ENCODE results near the gene OR11H7.
"Not testable (repeated sequence)": the region's sequence is repeated elsewhere in the genome, so short reads cannot be mapped to it uniquely, and the experiment has no call there.

OR11H7 gene

DNA sequence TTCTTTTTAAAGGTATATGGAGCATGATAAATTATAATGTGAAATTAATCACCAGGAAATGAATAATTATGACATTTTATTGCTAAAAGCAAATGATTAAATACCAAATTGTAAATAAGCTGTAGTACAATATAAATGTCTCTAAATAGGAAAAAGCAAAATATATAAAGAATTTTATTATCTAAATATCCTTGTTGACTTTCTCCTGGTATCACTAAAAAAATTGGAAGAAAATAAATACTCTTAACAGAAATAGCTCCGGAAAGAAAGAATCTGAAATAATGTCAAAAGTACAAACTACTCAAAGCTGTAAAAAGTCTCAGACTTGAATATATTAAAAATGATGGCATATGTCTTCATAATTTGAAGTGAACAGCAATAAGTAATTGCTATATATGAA is at the start of gene OR11H7:
TSS of gene OR11H7 (plus strand) at position 301 of the 400 bp plus-strand sequence.
- no peak for DNase-seq

- no peak for DNase-seq
These were observed 49.6 kb upstream of the OR11H7 start for GRCh38 chr14:20179218-20179617.

DNA sequence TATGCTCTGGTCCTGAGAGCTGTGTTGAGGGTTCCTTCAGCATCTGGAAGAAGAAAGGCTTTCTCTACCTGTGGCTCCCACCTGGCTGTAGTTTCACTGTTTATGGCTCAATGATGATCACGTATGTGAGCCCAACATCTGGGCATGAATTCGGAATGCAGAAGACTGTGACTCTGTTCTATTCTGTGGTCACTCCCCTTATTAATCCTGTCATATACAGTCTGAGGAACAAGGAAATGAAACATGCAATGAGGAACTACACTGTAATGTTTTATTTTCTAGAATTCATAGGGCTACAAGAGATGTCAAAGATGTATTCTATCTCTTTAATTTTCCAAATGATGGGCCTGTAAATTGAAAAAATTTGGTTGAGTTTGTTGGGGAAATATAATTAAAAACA is 48.9 kb upstream of the OR11H7 start:
- DNase-seq = no peak

DNA sequence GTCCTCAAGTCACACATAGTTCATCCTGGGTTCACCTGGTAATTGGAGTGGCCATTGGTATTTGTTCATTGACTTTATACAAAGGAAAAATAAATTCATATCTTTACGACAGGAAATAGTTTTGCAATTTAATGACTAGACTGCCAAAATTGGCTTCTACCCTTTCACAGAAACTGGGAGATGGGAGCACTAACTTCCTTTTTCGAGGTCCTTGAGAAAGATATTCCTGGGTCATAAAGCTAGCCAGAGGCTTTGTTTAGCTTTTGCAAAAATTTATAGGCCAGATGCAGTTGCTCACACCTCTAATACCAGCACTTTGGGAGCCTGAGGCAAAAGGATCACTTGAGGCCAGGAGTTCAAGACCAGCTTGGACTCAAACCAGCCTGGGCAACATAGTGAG is 48.3 kb upstream of the OR11H7 start:
- DNase-seq = no peak

GRCh38 chr14:20184181-20184580 is 44.6 kb upstream of the OR11H7 start:
- DNase-seq = no peak

- DNase-seq = no peak
These were observed 38.2 kb upstream of the OR11H7 start, which contains the start of gene OR11G2 for GRCh38 chr14:20190596-20190995. TSS of gene OR11G2 (plus strand) at chr14:20190896. CDS start at chr14:20197438, 6,542 bp downstream.

- DNase-seq = no peak
These were observed 37.4 kb upstream of the OR11H7 start for GRCh38 chr14:20191396-20191795.

- no peak for DNase-seq
These were observed 34.7 kb upstream of the OR11H7 start for GRCh38 chr14:20194101-20194500.

GRCh38 chr14:20195170-20195569 is 33.6 kb upstream of the OR11H7 start:
- not testable (repeated sequence) for DNase-seq

GRCh38 chr14:20195911-20196310 is 32.9 kb upstream of the OR11H7 start:
- no peak for DNase-seq

- DNase-seq = no peak
These were observed 31.3 kb upstream of the OR11H7 start for GRCh38 chr14:20197459-20197858.

GRCh38 chr14:20198991-20199390 is 29.8 kb upstream of the OR11H7 start:
- no peak for DNase-seq

GRCh38 chr14:20204721-20205120 is 24.1 kb upstream of the OR11H7 start:
- DNase-seq = no peak

- no peak for DNase-seq
These were observed 19.2 kb upstream of the OR11H7 start for GRCh38 chr14:20209595-20209994.

DNA sequence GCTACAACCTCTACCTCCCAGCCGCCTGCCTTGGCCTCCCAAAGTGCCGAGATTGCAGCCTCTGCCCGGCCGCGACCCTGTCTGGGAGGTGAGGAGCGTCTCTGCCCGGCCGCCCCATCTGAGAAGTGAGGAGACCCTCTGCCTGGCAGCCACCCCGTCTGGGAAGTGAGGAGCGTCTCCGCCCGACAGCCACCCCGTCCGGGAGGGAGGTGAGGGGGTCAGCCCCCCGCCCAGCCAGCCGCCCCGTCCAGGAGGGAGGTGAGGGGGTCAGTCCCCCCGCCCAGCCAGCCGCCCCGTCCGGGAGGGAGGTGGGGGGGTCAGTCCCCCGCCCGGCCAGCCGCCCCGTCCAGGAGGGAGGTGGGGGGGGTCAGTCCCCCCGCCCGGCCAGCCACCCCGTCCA is 16.4 kb upstream of the OR11H7 start:
- DNase-seq = not testable (repeated sequence)

- no peak for DNase-seq
These were observed 13.6 kb upstream of the OR11H7 start for GRCh38 chr14:20215196-20215595.

DNA sequence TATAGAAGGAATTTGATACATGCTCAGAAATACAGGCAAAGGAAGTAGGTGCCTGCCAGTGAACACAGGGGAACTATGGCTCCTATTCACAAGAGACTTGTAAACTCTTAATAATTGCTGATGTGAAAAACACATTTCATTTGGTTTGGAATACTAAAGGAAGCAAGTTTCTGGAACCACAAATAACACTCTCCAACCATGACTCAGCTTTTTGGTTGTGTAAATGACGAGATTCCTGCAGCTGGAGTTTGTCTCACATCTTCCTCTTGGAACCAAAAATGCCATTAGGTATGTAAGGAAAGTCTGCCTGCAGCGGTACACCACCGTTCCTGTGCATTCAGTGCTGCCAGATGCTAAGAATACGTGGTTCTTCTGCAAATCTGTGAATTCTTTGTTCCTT is 9.7 kb upstream of the OR11H7 start:
- no peak for DNase-seq

- DNase-seq = no peak
These were observed 5.4 kb upstream of the OR11H7 start, which contains the start of gene OR11H6 for GRCh38 chr14:20223410-20223809. TSS of gene OR11H6 (plus strand) at chr14:20223710. CDS start at chr14:20223710, 0 bp downstream.

- DNase-seq = not testable (repeated sequence)
These were observed 6.6 kb downstream of the OR11H7 start for GRCh38 chr14:20235415-20235814.

GRCh38 chr14:20247646-20248246 is 19.0 kb downstream of the OR11H7 start:
- no peak for DNase-seq

DNA sequence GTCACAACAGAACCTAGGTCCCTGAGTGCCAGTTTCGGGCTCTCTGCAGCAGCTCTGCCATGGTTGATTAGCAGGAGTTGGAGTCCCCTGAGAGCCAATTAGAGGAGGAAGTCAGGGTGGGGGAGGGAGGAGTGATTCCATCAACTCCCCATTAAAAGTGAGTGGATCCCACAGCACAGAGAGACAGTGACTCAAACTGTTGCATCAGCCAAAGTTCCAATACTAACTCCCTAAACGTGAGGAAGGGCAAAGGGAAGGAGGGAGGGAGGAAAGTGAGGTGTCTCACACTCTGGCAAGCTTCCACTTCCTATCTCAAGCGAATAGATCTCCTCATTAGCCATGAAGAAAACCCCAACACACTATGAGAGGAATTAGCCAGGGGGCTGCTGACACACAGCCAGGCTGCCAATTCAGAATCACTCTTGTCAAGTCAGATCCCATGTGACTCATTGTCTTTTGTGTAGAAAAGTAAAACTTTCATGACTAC is 33.9 kb downstream of the OR11H7 start:
- no peak for DNase-seq

GRCh38 chr14:20264361-20264760 is 35.6 kb downstream of the OR11H7 start:
- DNase-seq = not testable (repeated sequence)

GRCh38 chr14:20274062-20274461 is 45.3 kb downstream of the OR11H7 start:
- no peak for DNase-seq

- no peak for DNase-seq
These were observed 48.6 kb downstream of the OR11H7 start for GRCh38 chr14:20277409-20277808.

DNA sequence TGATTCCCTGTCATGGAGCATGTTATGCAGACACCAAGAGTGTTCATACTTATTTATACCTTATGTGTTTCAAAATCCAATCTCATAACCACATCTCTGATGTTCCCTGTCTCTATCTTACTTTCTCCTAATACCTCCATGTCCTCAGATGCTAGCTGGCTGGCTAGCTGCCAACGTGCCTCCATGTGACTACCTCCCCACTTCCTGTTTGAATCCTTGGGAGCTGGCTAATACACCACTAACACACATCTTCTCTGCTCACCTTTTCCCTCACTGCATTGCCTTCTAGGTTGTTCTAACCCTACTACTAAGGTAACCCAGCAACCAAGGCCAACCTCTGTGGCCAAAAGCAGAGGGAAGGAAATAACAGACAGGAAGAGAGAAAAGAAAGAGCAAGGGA is 49.6 kb downstream of the OR11H7 start:
- DNase-seq = no peak

Measured in right forelimb (tissue), 1 donor.